Measurements from ENCODE around the gene FBXO21. TPM values are rescaled to one million over a fixed set of nuclear protein-coding genes. Genes with fewer than 3 reads are reported as not detected.
"Not testable (repeated sequence)": the region's sequence is repeated elsewhere in the genome, so short reads cannot be mapped to it uniquely, and the experiment has no call there.

FBXO21 gene
- total and polyA plus RNA-seq, 5 donors = 13.3 to 42.2 (median 39.2) TPM

DNA sequence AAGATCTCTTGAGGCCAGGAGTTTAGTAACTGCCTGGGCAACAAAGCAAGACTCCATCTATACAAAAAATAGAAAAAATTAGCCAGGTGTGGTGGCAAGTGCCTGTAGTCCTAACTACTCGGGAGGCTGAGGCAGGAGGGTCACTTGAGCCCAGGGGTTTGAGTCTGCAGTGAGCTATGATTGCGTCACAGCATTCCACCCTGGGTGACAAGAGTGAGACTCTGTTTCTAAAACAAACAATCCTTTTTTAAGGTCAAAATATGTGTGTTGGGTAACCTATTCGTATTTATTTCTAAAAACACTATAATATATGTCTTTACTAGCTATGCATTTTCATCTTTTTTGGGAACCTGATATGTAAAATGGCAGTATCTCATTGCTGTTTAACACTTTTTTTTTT is 7.4 kb downstream of the FBXO21 start:
- H3K27me3 ChIP-seq (ENCODE audit: control insufficient read depth, insufficient read depth) = no peaks in the 10 kb centered on the region
- 98% methylated on average over 3 of the region's 3 CpGs for WGBS
- H3K27ac ChIP-seq (ENCODE audit: low read length) = no peak overlapping the region
- ATAC-seq (no peak), DNase-seq (no peak)
- intact Hi-C loops (cut with DNase I) = no loop called here
- H3K4me3 ChIP-seq (ENCODE audit: low read length) = no peak overlapping the region
- no peaks in the 10 kb centered on the region for H3K4me1 ChIP-seq (ENCODE audit: control insufficient read depth, insufficient read depth, low read length)
- no peaks in the 10 kb centered on the region for H3K9me3 ChIP-seq (ENCODE audit: control insufficient read depth, low read length)

DNA sequence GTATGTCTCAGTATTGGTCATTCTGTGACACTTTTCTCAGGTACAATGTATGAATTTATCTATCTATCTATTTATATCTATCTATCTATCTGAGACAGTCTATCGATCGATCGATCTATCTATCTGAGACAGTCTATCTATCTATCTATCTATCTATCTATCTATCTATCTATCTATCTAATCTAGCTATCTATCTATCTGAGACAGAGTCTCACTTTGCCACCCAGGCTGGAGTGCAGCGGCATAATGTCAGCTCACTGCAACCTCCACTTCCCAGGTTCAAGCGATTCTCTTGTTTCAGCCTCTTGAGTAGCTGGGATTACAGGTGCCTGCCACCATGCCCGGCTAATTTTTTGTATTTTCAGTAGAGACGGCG is 8.8 kb downstream of the FBXO21 start:
- H3K9me3 ChIP-seq (ENCODE audit: control insufficient read depth, low read length); H3K27me3 ChIP-seq (ENCODE audit: control insufficient read depth, insufficient read depth); H3K4me1 ChIP-seq (ENCODE audit: control insufficient read depth, insufficient read depth, low read length); intact Hi-C loops (cut with DNase I); H3K4me3 ChIP-seq (ENCODE audit: low read length); DNase-seq; H3K27ac ChIP-seq (ENCODE audit: low read length); ATAC-seq: not testable (repeated sequence)
- 98% methylated on average over 8 of the region's 8 CpGs for WGBS

DNA sequence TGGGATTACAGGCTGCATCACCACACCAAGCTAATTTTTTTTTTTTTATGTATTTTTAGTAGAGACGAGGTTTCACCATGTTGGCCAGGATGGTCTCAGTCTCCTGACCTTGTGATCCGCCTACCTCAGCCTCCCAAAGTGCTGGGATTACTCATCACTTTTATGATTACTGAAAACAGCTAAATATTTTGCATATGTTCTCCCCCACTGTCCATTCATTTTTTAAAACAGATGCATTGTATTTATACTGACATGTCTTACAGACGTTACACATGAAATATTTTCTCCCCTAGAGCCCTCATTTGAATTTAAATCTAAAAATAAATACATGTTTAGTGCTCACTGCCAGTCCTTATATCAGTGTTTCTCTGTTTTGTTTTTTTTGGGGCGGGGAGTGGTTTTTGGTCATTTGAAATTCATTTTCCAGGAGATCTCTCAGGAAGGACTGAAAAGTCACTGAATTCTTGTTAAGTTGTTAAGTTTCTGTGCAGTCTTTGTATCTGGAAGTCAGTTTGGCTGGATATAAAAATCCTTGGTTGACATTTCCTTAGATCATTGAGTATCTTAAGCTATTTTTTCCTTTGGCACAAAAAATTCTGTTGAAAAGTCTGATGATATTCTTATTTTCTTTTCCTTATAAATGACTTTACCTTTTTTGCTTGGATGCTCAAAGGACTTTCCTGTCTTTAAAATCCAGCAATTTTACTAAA is 9.4 kb downstream of the FBXO21 start:
- Histone ChIP-seq H3K9me3 (ENCODE audit: control insufficient read depth, low read length) (no peaks in the 10 kb centered on the region), H3K27me3 (ENCODE audit: control insufficient read depth, insufficient read depth) (no peaks in the 10 kb centered on the region), H3K4me1 (ENCODE audit: control insufficient read depth, insufficient read depth, low read length) (no peaks in the 10 kb centered on the region), H3K27ac (ENCODE audit: low read length) (no peak overlapping the region), H3K4me3 (ENCODE audit: low read length) (no peak overlapping the region)
- intact Hi-C loops (cut with DNase I) = no loop called here
- DNase-seq (no peak), ATAC-seq (no peak)
- WGBS = 92% methylated on average over 4 of the region's 4 CpGs

DNA sequence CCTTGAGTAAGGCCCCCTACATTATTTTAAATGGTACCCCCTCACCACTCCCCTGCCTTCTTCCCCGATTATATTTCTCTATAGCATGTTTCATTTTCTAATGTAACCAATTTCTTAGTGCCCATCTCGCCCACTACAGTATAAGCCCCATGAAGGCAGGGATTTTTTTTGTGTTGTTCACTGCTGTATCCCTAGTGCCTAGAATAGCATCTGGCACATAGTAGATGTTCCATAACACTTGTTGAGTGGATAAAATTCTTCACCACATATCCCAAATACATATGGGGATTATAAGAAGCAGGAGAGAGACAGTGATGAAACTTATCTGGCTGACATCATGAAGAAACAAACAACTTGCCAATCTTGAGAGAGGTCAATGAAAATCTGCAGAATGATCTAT is 11.5 kb downstream of the FBXO21 start:
- Histone ChIP-seq H3K4me3 (ENCODE audit: low read length) (no peak overlapping the region), H3K9me3 (ENCODE audit: control insufficient read depth, low read length) (no peaks in the 10 kb centered on the region), H3K27ac (ENCODE audit: low read length) (no peak overlapping the region), H3K4me1 (ENCODE audit: control insufficient read depth, insufficient read depth, low read length) (no peaks in the 10 kb centered on the region), H3K27me3 (ENCODE audit: control insufficient read depth, insufficient read depth) (no peaks in the 10 kb centered on the region)
- no peak for DNase-seq
- 97% methylated on average over 2 of the region's 2 CpGs for WGBS
- intact Hi-C loops (cut with DNase I) = no loop called here
- no peak for ATAC-seq

DNA sequence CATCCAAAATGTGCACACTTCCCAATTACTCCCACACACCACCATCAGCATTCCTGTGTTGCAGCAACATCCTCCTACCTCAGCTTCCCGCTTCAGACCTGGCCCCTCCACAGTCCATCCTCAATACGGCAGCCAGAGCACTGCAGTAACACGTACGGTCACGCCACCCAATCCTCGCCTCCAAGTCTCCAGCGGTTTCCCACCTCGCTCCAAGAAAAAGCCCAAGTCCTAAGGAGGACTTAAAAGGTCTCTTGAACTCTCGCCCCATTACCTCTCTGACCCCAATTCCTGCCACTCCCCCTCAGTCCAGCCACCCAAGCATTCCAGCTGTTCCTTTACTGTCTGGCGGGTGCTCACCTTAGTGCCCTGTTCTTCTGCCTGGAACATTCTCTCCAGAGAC is 12.0 kb downstream of the FBXO21 start:
- Histone ChIP-seq H3K4me1 (ENCODE audit: control insufficient read depth, insufficient read depth, low read length) (no peaks in the 10 kb centered on the region), H3K9me3 (ENCODE audit: control insufficient read depth, low read length) (no peaks in the 10 kb centered on the region), H3K27ac (ENCODE audit: low read length) (no peak overlapping the region), H3K4me3 (ENCODE audit: low read length) (no peak overlapping the region), H3K27me3 (ENCODE audit: control insufficient read depth, insufficient read depth) (no peaks in the 10 kb centered on the region)
- DNase-seq = no peak
- intact Hi-C loops (cut with DNase I) = no loop called here
- WGBS = 96% methylated on average over 10 of the region's 10 CpGs
- no peak for ATAC-seq

DNA sequence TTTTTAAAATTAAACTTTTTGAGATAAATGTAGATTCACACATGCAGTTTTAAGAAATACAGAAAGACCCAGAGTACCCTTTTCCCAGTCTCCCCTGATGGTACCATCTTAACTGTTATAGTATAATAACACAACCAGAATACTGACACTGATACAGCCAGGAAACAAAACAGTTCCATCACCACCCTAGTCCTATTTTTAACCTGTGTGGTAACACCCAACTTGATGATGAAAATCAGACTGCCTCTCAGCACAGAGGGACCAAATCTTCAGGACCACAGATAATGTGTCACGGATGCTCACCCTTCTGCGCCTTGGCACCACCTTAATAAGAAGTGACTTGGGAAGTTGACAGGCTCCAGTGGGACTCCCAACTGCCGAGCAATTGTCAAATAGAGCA is 18.1 kb downstream of the FBXO21 start:
- H3K27me3 ChIP-seq (ENCODE audit: control insufficient read depth, insufficient read depth) = no peaks in the 10 kb centered on the region
- 70% methylated on average over 3 of the region's 3 CpGs for WGBS
- H3K4me3 ChIP-seq (ENCODE audit: low read length) = no peak overlapping the region
- no peaks in the 10 kb centered on the region for H3K9me3 ChIP-seq (ENCODE audit: control insufficient read depth, low read length)
- H3K27ac ChIP-seq (ENCODE audit: low read length) = no peak overlapping the region
- peaks cover 3% of the 10 kb centered on the region for H3K4me1 ChIP-seq (ENCODE audit: control insufficient read depth, insufficient read depth, low read length)
- DNase-seq (no peak), ATAC-seq (no peak)
- intact Hi-C loops (cut with DNase I) = no loop called here

DNA sequence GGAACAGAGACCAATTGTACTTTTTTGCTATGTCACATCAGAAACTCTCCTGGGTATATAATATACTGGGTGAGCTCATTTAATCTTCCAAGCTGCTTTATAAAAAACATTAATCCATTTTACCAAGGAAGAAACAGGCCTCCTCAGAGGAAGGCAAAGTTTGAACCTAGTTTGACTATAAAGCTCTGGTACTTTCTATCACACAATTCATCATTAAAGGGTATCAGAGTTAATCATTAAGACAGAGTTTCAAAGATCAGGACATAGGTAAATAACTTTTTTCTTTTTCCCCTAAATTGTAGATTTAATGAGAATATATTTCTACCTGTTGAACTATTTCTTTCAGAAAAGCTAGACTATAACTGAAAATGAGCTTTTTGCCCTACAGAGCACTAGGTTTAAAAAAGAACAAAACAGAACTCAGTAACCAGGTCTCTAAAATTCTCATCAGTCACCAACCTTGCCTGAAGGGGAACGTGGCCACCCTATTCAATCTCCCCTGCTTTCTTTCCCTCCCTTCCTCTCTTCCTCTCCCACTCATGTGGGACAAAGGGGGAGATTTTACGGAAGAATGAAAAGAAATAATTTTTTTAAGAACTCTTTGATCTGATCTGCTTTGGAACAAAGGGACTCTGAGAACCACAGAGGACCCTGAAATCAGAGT is 18.6 kb downstream of the FBXO21 start:
- no peaks in the 10 kb centered on the region for H3K9me3 ChIP-seq (ENCODE audit: control insufficient read depth, low read length)
- ATAC-seq (no peak), DNase-seq (no peak)
- H3K4me1 ChIP-seq (ENCODE audit: control insufficient read depth, insufficient read depth, low read length) = peaks cover 5% of the 10 kb centered on the region
- intact Hi-C loops (cut with DNase I) = no loop called here
- H3K27ac ChIP-seq (ENCODE audit: low read length) = no peak overlapping the region
- H3K4me3 ChIP-seq (ENCODE audit: low read length) = no peak overlapping the region
- 88% methylated on average over 2 of the region's 2 CpGs for WGBS
- H3K27me3 ChIP-seq (ENCODE audit: control insufficient read depth, insufficient read depth) = no peaks in the 10 kb centered on the region

DNA sequence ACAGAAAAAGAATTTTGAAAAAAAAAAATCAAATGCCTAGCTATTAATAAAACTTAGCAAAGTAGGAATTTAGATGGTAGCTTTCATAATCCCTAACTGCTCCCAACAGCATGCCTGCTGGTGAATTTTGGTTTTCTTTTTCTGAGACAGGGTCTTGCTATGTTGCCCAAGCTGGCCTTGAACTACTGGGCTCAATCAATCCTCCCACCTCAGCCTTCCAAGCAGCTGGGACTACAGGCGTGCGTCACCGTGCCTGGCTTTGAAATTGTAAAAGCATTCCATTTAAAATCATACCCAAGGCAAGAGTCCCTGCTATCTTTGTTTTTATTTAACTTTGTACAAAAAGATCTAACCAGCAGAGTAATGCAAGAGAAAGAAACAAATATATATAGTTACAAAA is 20.7 kb downstream of the FBXO21 start:
- ATAC-seq (no peak), DNase-seq (no peak)
- Histone ChIP-seq H3K4me1 (ENCODE audit: control insufficient read depth, insufficient read depth, low read length) (peaks cover 5% of the 10 kb centered on the region), H3K27ac (ENCODE audit: low read length) (no peak overlapping the region), H3K4me3 (ENCODE audit: low read length) (no peak overlapping the region), H3K27me3 (ENCODE audit: control insufficient read depth, insufficient read depth) (no peaks in the 10 kb centered on the region), H3K9me3 (ENCODE audit: control insufficient read depth, low read length) (no peaks in the 10 kb centered on the region)
- intact Hi-C loops (cut with DNase I) = no loop called here
- 94% methylated on average over 3 of the region's 3 CpGs for WGBS

DNA sequence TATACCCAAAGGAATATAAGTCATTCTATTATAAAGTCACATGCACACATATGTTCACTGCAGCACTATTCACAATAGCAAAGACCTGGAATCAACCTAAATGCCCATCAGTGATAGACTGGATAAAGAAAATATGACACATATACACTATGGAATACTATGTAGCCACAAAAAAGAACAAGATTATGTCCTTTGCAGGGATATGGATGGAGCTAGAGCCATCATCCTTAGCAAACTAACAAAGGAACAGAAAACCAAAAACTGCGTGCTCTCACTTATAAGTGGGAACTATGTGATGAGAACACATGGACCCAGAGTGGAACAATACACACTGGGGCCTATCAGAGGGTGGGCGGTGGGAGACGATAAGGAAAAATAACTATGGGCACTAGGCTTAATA is 21.3 kb downstream of the FBXO21 start:
- Histone ChIP-seq H3K4me1 (ENCODE audit: control insufficient read depth, insufficient read depth, low read length) (peaks cover 5% of the 10 kb centered on the region), H3K27ac (ENCODE audit: low read length) (no peak overlapping the region), H3K27me3 (ENCODE audit: control insufficient read depth, insufficient read depth) (no peaks in the 10 kb centered on the region), H3K4me3 (ENCODE audit: low read length) (no peak overlapping the region), H3K9me3 (ENCODE audit: control insufficient read depth, low read length) (no peaks in the 10 kb centered on the region)
- DNase-seq (no peak), ATAC-seq (no peak)
- WGBS = 96% methylated on average over 3 of the region's 3 CpGs
- intact Hi-C loops (cut with DNase I) = no loop called here

DNA sequence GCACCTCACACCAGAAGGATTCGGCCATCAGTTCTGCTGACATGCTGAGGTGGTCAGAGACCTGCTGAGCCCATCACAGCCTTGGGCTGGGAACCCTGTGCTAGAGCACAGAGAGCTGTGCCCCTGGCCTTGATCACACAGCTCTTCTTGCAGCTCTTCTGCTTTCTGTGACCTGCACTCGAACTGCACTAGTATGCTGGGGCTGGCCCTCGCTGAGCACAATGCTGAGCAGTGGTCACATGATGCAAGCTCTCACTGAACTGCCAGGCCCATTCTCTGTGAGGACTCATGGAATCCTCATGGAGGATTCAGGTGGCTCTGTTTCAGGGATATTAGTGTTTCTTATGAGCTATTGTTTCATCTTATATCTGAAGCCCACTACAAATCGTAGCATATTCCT is 22.5 kb downstream of the FBXO21 start:
- ATAC-seq (peak in 1 of 2 donors; percentile 48), DNase-seq (no peak)
- 85% methylated on average over 4 of the region's 4 CpGs for WGBS
- intact Hi-C loops (cut with DNase I) = no loop called here
- H3K9me3 ChIP-seq (ENCODE audit: control insufficient read depth, low read length) = no peaks in the 10 kb centered on the region
- no peak overlapping the region for H3K27ac ChIP-seq (ENCODE audit: low read length)
- H3K4me1 ChIP-seq (ENCODE audit: control insufficient read depth, insufficient read depth, low read length) = peaks cover 5% of the 10 kb centered on the region
- no peaks in the 10 kb centered on the region for H3K27me3 ChIP-seq (ENCODE audit: control insufficient read depth, insufficient read depth)
- H3K4me3 ChIP-seq (ENCODE audit: low read length) = no peak overlapping the region

DNA sequence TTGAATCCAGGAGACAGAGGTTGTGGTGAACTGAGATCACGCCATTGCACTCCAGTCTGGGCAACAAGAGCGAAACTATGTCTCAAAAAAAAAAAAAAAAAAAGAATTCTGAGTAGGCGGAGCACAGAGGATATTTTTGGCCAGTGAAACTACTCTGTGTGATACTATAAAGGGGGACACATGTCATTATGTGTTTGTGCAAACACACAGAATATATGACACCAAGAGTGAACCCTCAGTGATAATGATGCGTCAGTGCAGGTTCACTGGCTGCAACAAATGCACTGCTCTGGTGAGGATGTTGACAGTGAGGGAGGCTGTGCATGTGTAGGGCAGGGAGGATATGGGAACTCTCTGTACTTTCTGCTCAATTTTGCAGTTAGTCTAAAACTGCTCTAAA is 24.2 kb downstream of the FBXO21 start:
- DNase-seq (no peak), ATAC-seq (no peak)
- Histone ChIP-seq H3K4me3 (ENCODE audit: low read length) (no peak overlapping the region), H3K27me3 (ENCODE audit: control insufficient read depth, insufficient read depth) (no peaks in the 10 kb centered on the region), H3K4me1 (ENCODE audit: control insufficient read depth, insufficient read depth, low read length) (peaks cover 5% of the 10 kb centered on the region), H3K9me3 (ENCODE audit: control insufficient read depth, low read length) (no peaks in the 10 kb centered on the region), H3K27ac (ENCODE audit: low read length) (no peak overlapping the region)
- intact Hi-C loops (cut with DNase I) = no loop called here
- WGBS = 80% methylated on average over 4 of the region's 4 CpGs
